ENCODE data around the gene LRFN5.

- TF ChIP-seq CTCF (conservative IDR thresholded peaks at IDR 0.05; ENCODE audit: low read length) = no peak
- TF ChIP-seq EZH2phosphoT487 (IDR thresholded peaks at IDR 0.05; ENCODE audit: borderline replicate concordance) = no peak
Observed at GRCh38 chr14:41900644-41901043, 294.0 kb downstream of the LRFN5 start.

Data from Loucy (cell line).